Osteoblast (primary cell): ENCODE data around the gene MCF2. TPM values are rescaled to one million over a fixed set of nuclear protein-coding genes. Genes with fewer than 3 reads are reported as not detected.

Experiments
- DNase-seq: peaks from one replicate; pipeline ENCODE4 v3.0.0; 2011; ENCODE audit warnings: low spot score, mixed read lengths; ENCODE audit not compliant: insufficient read length; ENCODE audit errors: missing footprints
- H2AFZ ChIP-seq: 2 replicates; pipeline ENCODE4 v1.6.0; 2011; ENCODE audit warnings: mild to moderate bottlenecking, low read length
- H3K27ac ChIP-seq: 2 replicates; pipeline ENCODE4 v1.5.1; 2011; ENCODE audit warnings: mild to moderate bottlenecking, low read depth, low read length, moderate library complexity
- H3K27me3 ChIP-seq: 2 replicates; pipeline ENCODE4 v1.6.0; 2012; ENCODE audit warnings: mild to moderate bottlenecking, control low read depth, inconsistent platforms, low read length, moderate library complexity; ENCODE audit not compliant: insufficient read depth
- H3K36me3 ChIP-seq: 2 replicates; pipeline ENCODE4 v1.5.1; 2011; ENCODE audit warnings: mild to moderate bottlenecking, low read length, control low read depth, moderate library complexity; ENCODE audit not compliant: insufficient read depth
- H3K4me1 ChIP-seq: 2 replicates; pipeline ENCODE4 v1.5.1; 2011; ENCODE audit warnings: mild to moderate bottlenecking, low read length, control low read depth, moderate library complexity; ENCODE audit not compliant: insufficient read depth
- H3K4me2 ChIP-seq: 2 replicates; pipeline ENCODE4 v1.6.0; 2011; ENCODE audit warnings: mild to moderate bottlenecking, low read length; ENCODE audit not compliant: insufficient read depth
- H3K4me3 ChIP-seq: fragments of 200-600 bp; sonication (generic); 3 replicates; pipeline ENCODE4 v1.5.1; 2012; ENCODE audit warnings: mild to moderate bottlenecking, low read length, inconsistent platforms; ENCODE audit not compliant: insufficient read depth
- H3K79me2 ChIP-seq: 2 replicates; pipeline ENCODE4 v1.6.0; 2012; ENCODE audit warnings: mild to moderate bottlenecking, low read length, control low read depth, inconsistent platforms; ENCODE audit not compliant: insufficient read depth
- H3K9me3 ChIP-seq: 2 replicates; pipeline ENCODE4 v1.5.1; 2011; ENCODE audit warnings: low read depth, low read length, control low read depth
- H4K20me1 ChIP-seq: 2 replicates; pipeline ENCODE4 v1.6.0; 2012; ENCODE audit warnings: mild to moderate bottlenecking, low read length, control low read depth; ENCODE audit not compliant: insufficient read depth
- CTCF ChIP-seq: IDR thresholded peaks from 2 replicates; pipeline ENCODE4 v1.5.1; 2011; ENCODE audit warnings: mild to moderate bottlenecking, low read depth, low read length, moderate library complexity; ENCODE audit errors: extremely low read depth
- total RNA-seq: library from RNA; depleted of rRNA; stranded (reverse); fragments of >200 nt; gene quantifications from 2 replicates; pipeline ENCODE4 v1.2.3, GENCODE V29; 2012

Gene MCF2
- total RNA-seq, 1 donor: not detected

- no peaks in the 10 kb centered on the region for H3K79me2 ChIP-seq
- H3K36me3 ChIP-seq: no peaks in the 10 kb centered on the region
- no peaks in the 10 kb centered on the region for H3K9me3 ChIP-seq
- no peaks in the 10 kb centered on the region for H3K4me1 ChIP-seq
- no peak overlapping the region for H3K4me2 ChIP-seq
- H4K20me1 ChIP-seq: no peaks in the 10 kb centered on the region
- H3K4me3 ChIP-seq: no peak overlapping the region
- H3K27me3 ChIP-seq: no peaks in the 10 kb centered on the region
- no peak for DNase-seq
- no peak overlapping the region for H3K27ac ChIP-seq
- TF ChIP-seq CTCF: no peak
- no peak overlapping the region for H2AFZ ChIP-seq
Measured at GRCh38 chrX:139554376-139554775, 153.6 kb downstream of the MCF2 start.

- no peaks in the 10 kb centered on the region for H3K36me3 ChIP-seq
- no peaks in the 10 kb centered on the region for H3K9me3 ChIP-seq
- H3K4me2 ChIP-seq: no peak overlapping the region
- no peak for TF ChIP-seq CTCF
- no peaks in the 10 kb centered on the region for H3K27me3 ChIP-seq
- no peak overlapping the region for H2AFZ ChIP-seq
- no peak for DNase-seq
- H4K20me1 ChIP-seq: no peaks in the 10 kb centered on the region
- H3K79me2 ChIP-seq: no peaks in the 10 kb centered on the region
- no peak overlapping the region for H3K4me3 ChIP-seq
- H3K27ac ChIP-seq: no peak overlapping the region
- H3K4me1 ChIP-seq: no peaks in the 10 kb centered on the region
Measured at GRCh38 chrX:139544591-139544990, 163.4 kb downstream of the MCF2 start.

GRCh38 chrX:139543920-139544319 lies 164.0 kb downstream of the MCF2 start:
- Histone ChIP-seq H3K4me3 (no peak overlapping the region), H3K4me1 (no peaks in the 10 kb centered on the region), H3K79me2 (no peaks in the 10 kb centered on the region), H4K20me1 (no peaks in the 10 kb centered on the region), H3K27me3 (no peaks in the 10 kb centered on the region), H3K9me3 (no peaks in the 10 kb centered on the region), H3K27ac (no peak overlapping the region), H3K4me2 (no peak overlapping the region), H3K36me3 (no peaks in the 10 kb centered on the region), H2AFZ (no peak overlapping the region)
- TF ChIP-seq CTCF: no peak
- DNase-seq: no peak

- Histone ChIP-seq H3K27me3 (no peaks in the 10 kb centered on the region), H3K4me2 (no peak overlapping the region), H4K20me1 (no peaks in the 10 kb centered on the region), H3K4me1 (no peaks in the 10 kb centered on the region), H3K36me3 (no peaks in the 10 kb centered on the region), H3K79me2 (no peaks in the 10 kb centered on the region), H2AFZ (no peak overlapping the region), H3K4me3 (no peak overlapping the region), H3K27ac (no peak overlapping the region), H3K9me3 (no peaks in the 10 kb centered on the region)
- no peak for DNase-seq
- no peak for TF ChIP-seq CTCF
Measured at GRCh38 chrX:139542652-139543051, 165.3 kb downstream of the MCF2 start.
